HG02970 (cell line): Measurements from ENCODE around the gene LRRC2.
"Not testable (repeated sequence)": the region's sequence is repeated elsewhere in the genome, so short reads cannot be mapped to it uniquely, and the experiment has no call there.

Experiments used
- ATAC-seq: cut with Tn5 transposase; IDR thresholded peaks from one replicate; pipeline ENCODE4 v1.9.1; 2021; ENCODE audit warnings: mild to moderate bottlenecking, moderate library complexity, moderate number of reproducible peaks; ENCODE audit not compliant: unreplicated experiment, low FRiP score

The LRRC2 gene, protein sequence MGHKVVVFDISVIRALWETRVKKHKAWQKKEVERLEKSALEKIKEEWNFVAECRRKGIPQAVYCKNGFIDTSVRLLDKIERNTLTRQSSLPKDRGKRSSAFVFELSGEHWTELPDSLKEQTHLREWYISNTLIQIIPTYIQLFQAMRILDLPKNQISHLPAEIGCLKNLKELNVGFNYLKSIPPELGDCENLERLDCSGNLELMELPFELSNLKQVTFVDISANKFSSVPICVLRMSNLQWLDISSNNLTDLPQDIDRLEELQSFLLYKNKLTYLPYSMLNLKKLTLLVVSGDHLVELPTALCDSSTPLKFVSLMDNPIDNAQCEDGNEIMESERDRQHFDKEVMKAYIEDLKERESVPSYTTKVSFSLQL

DNA sequence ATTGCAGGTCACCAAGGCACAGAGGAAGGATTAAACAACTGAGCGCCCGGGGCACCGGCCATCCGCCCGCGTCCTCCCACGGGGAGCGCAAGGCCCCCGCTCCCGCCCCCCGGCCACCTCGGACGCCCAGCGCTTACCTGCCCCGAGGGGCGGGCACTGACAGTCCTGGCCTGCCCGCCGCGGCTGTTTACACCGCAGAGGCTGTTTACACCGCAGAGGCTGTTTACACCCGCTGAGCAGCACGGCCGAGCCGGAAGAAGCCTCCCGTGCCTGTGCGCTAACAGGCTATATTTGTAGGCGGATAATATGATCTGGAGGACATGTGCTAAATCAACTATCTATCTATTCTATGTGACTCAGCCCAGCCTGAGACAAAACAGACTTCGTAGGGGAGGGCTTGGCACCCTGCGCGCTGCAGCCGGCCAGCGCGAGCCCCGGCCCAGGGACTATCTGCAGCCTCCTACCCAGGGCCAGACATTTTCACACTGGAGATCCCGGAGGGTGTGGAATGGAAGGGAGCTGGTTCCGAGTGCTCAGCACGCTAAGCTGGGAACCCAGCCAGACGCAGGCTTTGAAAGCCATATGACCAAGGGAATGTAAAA is at the start of gene LRRC2:
Gene LRRC2, minus strand, starts transcription at position 263 of the 602 bp plus-strand sequence. CDS start 14,711 bp downstream, outside the sequence.
- no peak for ATAC-seq

DNA sequence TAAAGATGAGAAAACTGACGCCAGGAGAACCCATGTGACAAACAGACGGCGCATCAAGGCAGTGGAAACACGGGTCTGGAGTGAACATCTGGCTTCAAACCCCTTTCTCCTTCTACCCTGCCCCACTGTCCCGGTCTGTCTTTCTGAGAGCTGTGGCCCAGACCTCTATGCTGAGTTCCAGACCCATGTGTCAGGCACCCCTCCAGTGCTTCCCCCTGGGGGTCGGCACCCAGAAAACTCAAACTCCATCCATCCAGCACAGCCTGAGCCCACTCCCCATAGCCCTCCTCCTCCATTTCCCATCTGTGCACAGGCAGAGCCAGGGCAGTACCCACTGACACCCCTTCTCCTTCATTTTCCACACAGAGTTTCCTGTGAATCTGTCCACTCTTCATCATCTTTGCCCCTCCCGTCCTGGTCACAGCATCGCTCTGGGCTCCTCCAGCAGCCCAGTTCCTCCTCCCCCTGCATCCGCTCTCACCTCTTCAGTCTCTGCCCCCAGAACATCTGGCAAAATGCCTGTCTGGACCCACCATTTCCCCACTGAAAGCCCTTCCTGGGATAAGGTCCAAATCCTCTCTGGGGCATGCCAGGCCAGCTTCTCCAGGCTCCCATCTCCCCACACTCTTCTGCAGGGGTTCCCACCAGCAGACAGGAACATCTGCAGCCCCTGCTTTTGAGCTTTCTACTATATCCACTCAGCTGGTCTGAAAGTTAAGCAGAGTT is 49.1 kb upstream of the LRRC2 start:
- no peak for ATAC-seq

DNA sequence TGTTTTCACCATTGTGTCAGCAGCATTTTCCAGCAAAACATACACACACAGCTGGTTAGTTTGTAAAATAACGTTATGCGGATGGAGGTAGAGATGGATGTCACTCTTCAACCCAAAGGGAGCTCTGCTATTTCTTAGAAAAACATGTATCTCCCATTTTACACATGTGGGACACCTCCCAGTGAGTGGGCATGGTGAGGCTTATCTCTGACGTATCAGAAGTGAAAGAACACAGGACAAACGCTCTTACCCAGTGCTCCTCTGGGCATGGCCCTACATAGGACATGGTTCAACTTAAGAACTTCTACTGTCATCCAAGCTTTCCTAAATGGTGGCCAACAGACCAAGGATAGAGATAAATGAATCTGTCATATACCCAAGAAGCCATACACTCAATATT is 48.3 kb upstream of the LRRC2 start:
- no peak for ATAC-seq

DNA sequence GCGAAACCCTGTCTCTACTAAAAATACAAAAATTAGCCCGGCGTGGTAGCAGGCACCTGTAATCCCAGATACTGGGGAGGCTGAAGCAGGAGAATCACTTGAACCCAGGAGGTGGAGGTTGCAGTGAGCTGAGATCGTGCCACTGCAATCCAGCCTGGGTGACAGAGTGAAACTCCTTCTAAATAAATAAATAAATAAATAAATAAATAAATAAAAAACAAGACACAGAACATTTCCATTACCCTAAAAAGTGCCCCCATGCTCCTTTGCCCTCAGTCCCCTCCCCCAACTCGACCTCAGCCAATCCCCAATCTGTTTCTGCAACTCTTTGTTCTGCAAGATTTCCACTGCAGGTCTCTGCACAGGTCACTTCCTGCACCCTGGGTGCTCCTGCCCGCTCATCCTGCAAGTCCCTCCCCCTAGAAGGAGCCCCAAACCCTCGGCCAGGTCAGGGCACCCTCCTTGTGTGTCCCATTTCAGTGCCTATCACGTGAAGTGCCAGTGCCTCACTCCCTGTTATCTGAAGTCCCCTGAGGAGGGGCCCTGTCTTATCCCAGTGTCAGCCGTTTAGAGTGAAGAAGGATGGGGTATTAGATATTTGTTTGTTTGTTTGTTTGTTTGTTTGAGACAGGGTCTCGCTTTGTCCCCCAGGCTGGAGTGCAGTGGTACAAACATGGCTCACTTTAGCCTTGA is 47.4 kb upstream of the LRRC2 start:
- ATAC-seq, result no peak

DNA sequence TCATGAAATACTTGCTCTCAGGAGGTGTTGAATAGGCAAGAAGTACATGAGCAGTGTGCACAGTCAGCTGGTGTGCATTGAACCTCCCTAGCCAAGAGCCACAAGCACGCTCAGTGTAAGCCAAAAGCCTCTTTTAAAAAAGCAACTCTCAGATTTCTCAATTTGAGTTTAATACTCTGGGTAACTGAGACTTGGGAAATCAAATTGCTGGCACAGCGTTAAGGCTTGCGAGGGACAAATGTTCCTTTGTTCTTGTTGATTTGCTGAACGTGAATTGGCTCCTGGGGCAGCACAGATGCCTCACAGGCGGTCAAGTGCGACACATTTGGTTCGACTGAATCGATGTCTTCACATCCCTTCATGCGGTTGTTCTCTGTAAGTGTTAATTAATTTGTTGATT is 46.2 kb upstream of the LRRC2 start, which contains the start of gene FAM240A:
Gene FAM240A, plus strand, starts transcription at position 202 of the 400 bp plus-strand sequence. Its CDS starts 159 bp downstream, at position 361.
- no peak for ATAC-seq

DNA sequence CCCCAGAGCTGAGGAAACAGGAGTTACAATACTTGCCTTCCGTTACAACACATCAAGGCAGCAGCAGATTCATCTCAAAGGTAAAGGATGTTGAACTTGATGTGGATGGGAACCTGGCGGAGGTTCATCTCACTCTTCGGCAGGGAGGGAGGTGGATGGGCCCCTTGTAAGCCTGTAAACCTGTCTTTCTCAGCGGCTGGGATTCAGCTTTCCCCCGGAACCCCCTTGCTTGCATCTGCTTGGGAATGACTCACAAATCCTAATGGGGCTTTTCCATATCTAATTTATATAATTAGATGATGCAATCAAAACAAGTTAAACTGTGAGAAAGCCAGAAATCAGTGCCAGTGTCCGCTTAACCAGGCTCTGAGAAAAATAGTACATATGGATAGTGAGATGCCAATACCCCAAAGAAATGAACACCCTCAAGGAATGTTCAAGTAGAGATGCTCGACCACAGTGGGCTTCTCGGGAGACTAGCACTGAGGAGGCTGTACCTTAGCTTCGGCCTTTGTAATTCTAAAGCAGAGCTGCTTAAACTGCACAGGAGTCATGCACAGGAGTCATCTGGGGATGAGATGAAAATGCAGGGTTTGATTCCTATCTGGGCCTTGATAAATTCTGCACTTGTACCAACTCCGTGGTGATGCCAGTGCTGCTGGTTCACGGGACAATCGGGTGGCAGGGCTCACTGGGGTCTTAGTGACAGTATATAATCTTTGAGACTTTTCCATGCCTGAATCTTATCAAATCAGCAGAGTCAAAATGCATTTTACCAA is 44.0 kb upstream of the LRRC2 start:
- ATAC-seq, result no peak

DNA sequence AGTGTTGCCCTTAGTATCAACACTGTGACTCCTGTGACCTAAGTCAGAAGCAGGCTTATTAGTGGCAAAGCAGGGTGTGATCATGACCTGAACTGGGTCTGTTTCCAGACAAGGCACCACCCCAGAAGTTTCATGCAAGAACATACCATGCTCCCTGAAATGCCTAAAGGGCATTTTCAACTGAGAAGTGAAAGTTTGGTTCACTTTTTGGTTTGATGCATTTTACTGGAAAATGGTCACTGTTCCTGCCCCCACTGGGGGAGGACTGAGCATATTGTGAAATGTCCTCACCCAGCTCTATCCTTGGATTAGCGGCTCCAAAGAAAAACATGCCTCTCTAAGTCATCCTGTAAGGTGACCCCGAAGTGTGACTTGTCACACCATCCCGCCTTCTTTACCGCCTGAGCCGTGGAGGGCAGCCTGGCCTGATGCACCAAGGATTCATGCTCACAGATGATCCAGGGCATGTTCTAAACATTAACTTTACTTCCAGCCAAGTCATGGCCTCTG is 43.2 kb upstream of the LRRC2 start:
- ATAC-seq, result no peak

DNA sequence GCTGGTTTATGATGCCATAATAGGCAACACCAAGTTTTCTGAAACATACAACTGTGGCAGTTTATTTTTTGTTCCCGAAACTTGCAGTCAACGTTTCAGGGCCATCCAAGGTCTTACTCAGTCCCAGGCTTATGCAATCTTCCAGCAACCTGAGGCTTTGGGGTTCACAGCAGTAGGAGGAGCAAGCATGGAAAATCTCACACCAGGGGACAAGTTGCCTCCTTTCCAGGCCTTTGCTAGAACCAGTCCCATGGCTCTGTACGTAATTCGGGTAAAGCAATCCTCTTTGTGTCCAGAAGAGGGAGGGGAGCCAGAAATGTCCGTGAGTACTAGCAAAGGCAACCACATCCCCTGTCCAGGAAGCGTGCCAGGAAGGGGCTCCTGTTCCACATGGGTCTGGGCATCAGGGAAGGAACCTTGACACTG is 41.5 kb upstream of the LRRC2 start:
- no peak for ATAC-seq

DNA sequence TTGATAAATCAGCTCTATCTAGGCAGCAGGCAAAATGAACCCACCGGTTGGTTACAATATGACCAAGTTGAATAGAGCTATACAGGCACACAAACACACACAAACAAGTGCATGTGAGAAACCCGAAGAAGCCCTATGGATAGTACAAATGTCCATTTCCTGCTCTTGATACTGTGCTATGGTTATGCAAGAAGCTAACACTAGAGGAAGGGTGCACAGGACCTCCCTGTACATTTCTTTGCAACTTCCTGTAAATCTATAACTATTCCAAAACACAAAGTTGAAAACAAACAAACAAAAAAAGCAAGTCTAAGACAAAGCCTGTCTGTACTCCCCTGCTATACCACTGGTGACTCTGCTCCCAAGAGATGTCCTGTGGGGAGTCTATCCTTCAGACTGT is 38.0 kb upstream of the LRRC2 start:
- ATAC-seq, result no peak

DNA sequence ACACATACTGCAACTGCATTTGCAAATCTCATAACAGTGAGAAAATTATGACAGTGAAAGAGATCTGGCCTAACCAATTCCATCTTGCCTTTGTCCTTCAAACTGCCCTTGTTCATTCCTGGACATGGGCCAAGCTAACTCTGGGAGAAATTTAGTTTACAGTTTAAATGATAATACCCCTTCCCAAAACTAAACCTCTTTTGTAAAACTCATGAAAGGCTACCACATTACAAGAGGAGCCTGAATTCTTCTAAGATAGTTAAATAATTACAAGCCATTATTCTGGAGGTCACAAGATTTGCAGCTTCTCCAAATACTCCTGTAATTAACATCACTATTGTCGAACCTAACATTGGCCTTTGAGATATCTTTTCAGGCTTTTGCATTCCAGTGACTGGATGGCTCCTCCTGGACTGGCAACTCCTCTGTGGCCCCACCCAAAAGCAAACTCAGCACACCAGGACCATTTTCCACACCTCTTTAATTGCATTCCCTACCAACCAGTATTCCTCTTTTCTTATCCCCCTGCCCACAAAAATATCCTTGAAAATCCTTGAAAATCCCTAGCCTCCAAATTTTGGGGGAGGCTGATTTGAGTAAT is 37.4 kb upstream of the LRRC2 start:
- ATAC-seq, result no peak

DNA sequence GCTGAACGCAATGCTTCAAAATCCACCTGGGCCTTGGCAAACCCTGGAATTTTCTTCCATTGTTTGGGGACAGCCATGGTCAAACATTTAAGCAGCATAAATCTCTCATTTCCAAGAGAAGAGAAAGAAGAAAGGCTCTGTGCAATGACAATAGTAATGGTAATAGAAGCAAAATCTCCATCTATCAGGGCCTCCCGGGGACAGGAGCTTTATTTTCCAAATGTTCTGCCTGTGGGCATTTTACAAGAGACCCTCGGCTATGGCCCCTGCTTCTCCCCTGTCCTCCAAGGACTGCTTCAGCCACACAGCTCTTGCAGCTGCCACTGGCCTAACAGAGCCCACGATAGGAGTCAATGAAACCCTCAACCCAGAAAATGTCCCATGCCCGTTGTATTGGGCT is 33.5 kb upstream of the LRRC2 start:
- ATAC-seq, result no peak

DNA sequence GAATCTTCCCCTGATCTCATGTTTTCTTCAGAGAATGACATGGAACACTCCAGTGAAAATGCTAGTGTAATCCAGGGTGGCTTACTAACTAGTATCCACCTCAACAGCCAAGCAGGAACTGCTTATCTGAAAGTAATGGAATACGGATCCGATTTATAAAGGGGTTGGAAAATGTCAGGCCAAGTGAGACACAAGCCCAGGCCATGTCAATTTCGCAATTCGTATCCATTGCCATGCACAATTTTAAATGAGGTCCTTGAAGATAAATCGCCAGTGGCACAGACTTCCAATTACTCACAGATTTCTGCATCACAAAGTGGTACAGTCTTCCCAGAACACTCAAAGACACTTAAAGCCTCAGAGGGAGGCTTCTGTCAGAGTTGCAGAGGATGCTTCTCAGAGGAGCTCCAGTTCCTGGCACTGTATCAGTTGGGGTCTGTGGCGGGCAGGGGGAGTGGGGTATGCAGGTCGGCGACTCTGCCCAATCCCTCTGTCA is 29.8 kb upstream of the LRRC2 start:
- no peak for ATAC-seq

DNA sequence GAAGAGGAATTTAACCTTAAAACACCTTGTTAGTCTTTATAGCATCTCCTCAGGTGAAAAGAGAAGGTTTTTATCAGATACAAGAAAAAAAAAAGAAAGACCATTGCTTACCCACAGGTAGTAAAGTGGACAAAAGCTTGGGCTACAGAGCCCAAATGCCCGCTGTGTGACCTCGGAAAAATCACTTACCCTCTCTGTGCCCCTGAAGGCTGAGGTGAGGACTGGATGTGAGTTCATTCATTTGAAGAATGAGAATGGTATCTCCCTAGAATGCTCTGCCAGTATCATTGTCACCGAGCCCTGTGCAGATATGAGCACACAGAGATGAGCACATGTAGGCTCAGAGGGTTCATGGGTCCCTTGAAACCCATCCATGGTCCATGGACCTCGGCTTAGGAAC is 28.6 kb upstream of the LRRC2 start:
- ATAC-seq, result no peak

DNA sequence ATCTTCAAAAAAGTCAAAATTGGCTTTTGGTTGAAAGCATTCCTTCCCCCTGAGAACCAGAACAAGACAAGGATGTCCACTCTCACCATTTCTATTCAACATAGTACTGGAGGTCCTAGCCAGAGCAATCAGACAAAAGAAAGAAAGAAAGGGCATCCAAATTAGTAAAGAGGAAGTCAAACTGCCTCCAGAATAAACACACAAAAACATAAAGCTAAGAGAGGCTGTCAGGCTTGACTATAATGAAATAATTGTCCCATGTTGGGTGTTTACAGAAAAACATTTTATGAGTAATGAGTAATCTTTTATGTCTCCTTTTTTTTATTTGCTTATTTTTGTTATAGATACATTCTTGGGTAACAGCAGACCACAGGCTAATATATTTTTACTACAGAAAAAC is 27.9 kb upstream of the LRRC2 start:
- no peak for ATAC-seq

DNA sequence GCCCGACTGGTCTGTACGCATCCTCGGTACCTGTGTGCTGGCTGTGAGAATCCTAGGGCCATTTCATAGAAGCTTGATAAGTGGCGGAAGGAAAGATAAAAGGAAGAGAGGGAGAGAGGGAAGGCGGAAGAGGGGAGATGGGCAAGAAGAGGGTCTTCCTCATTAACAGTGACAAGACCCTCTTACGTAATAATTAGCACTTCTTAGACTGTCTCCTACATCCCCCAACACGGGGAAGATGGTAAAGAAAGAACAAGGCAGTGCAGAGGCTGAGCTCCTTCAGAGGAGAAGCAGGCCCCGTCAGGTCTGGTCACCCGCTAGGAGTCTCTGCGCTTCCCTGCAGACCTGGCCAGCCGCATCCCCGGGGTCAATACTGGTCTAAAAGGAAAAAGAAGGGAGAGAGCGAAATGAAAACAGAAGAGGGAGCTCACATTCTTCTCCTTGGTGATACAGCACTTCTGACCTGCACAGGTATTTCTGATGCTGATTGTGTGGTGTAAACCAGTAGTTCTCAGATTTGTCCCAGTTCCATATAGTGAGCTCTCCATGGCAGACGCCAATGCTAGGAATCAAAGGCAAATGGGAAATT is 27.3 kb upstream of the LRRC2 start:
- ATAC-seq, result no peak

DNA sequence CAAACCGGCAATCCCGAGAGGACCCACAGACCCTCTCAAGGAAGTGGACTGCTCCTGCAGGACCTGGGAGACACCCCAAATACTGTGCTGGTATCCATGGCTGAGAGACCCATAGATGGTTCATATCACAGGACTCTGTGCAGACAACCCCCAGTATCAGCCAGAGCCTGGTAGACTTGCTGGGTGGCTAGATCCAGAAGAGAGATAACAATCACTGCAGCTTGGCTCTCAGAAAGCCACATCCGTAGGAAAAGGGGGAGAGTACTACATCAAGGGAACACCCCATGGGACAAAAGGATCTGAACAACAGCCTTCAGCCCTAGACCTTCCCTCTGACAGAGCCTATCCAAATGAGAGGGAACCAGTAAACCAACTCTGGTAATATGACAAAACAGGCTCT is 21.2 kb upstream of the LRRC2 start:
- ATAC-seq, result not testable (repeated sequence)

DNA sequence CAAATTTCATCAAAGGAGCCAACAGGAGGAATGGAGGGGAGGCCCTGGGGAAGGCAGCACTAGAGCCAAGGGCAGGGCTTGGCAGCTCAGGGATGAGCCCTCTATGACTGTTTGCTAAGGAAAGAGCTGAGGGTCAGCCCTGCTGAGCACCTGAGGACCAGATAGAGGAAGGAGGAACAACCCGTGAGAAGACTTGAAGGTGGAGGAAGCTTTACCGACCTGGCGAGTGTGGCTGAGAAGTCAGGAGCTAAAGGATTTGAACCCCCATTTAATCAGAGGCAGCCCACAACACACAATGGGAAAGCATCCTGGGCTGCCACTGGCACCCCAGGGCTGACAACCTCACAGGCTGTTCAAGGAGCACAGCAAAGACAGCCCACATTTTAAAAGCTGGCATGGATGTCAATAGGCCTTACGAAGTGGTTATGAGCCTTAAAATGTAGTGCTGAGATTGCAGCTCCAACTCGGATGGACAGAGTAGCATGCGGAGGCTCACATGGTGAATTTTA is 20.7 kb upstream of the LRRC2 start:
- no peak for ATAC-seq

DNA sequence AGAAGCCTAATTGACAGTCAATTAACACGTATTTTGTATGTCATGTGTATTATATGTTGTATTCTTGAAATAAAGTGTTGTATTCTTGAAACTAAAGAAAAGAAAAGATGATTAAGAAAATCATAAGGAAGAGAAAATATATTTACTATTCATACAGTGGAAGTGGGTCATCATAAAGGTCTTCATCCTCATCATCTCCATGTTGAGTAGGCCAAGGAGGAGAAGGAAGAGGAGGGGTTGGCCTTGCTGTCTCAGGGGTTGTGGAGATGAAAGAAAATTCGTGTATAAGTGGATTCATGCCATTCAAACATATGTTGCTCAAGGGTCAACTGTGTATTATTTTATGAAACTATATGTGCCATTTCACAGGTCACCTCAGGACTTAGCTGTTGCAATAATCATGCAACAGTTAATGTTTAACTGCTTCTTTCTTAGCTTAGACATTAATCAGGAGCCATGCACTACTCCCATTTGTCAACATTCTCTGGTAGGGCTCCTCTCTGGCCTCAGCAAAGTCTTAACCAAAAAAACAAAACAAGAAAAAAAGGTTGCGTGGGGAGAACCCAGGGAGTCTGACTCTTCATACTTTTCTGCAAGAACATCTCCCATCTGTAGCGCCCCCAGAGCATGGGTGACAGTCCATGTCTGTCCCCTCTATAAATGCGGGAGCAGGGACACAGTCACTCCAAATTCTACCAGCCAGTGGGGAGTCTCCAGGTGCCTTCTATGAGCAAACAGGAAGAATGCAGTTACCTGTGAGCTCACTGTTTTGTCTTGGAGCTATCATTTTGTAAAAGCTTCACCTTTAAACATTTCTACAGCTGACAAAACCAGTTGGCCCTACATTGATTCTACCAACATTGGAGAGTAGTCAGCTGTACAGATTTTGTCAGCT is 19.9 kb upstream of the LRRC2 start:
- ATAC-seq, result no peak
